M059J (cell line): ENCODE measurements around the gene PRKD1. TPM values are rescaled to one million over a fixed set of nuclear protein-coding genes. Genes with fewer than 3 reads are reported as not detected.
"Not testable (repeated sequence)": the region's sequence is repeated elsewhere in the genome, so short reads cannot be mapped to it uniquely, and the experiment has no call there.

Source experiments
- DNase-seq: peaks from one replicate; pipeline ENCODE4 v3.0.0-alpha.2; 2012; ENCODE audit warnings: low read depth
- total RNA-seq: library from RNA; depleted of rRNA; stranded (reverse); fragments of >200 nt; shearing (Covaris generic); gene quantifications from 2 replicates; pipeline ENCODE4 v1.2.3, GENCODE V29; 2014

The PRKD1 gene
- total RNA-seq, 1 experiment from 2014 or later, result 5.8 TPM

DNA sequence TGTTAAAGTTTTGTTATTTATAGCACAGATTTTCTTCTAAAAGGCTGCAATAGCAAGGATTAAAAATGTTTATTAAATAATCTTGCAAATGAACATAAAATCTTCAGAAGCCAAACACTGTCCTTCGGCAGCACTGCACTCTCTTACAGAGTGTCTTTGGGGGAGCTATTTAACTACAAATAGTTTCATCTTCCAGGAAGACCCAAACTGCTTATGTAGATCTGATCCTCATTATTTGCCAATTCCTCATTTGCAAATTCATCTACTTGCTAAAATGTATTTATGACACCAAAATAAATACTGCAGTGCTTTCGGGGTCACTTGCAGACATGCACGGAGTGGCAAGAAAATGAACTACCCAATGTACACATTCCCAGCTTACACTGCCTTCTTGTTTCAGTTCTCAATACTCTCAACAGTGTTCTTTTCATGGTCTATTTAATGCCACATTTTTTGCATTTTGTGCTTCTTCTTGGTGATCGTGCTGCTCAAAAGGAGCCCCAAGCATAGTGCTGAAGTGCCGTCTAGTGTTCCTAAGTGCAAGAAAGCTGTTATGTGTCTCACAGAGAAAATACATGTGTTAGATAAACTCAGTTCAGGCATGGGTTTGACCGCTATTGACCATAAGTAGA, 128.1 kb downstream of the PRKD1 start:
- DNase-seq, result no peak

DNA sequence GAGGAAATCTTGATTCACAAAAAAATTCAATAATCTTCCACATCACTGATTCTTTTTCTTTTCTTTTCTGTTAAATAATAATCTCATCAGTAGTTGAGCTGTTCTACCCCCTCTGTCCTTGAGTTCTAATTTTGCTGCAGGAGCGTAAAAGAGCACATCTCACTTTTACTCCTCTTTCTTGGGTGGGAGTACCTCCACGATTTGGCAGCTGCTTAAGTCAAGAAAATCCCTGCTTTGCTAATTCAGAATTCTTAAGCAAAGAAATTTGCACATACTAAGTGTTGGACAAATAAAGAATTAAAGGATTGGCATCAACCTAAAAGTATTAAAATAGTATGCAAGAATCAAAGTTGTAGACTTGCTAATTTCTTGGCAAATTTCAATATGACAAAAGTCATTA, 128.8 kb downstream of the PRKD1 start:
- DNase-seq, result no peak

DNA sequence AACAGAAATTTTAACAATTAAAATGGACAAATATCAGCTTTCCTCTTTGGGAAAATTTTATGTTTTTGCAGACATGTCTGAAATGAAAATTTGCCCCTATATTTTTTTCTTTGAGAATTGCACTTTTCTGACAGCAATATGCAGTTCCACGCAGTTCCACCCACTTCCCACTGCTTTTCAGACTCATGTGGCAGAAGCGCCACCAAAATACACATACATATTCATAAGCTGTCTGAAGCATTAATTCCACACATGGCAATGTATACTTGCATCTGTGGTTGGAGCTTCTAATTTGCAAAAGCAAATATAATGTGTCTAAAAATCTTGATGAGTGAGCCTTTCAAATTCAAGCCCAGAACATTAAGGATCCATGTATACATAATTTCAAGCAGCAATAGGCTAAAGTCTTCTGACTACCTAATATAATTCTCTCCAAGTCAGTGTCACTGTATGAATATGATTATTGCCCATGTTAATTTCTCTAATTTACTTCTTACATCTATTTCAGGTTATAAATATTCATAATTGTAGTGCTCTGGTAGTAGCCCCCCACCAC, 129.5 kb downstream of the PRKD1 start:
- DNase-seq, result no peak

DNA sequence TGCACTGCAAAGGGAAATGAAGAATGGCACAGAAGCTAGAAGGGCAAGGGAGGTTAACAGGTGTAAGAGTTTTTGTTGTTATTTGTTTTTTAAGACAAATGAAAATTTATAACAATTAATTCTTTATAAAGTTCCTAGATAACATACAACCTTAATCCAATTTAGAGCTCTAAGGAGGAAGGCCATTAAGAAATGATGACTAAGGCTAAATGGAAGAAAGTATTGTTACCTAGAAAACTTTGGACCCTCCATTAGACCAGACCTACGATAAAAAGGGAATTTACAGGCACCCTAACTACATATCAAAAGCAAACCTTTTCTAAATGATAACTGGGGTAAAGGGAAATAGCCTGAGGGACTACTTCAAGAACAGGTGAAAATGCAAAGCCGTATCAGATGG, 130.8 kb downstream of the PRKD1 start:
- no peak for DNase-seq

DNA sequence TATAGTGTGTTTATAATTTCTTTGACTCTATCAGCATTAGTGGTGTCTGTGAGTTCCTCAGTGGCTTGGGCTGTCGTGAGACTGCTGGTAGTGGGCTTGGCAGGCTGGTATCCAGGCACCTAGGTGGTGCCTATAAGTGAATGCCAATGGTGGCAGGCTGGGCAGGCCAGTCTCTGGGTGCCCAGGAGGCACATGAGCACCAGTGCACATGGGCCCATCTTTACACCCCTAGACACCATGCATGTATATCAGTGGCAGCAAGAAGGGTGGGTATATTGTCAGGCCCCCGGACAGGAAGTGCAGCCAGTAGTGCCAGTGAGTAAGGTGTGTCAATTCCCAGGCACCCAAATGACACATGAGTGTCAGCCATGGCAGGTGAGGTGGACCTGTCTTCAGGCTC, 138.2 kb downstream of the PRKD1 start:
- no peak for DNase-seq

DNA sequence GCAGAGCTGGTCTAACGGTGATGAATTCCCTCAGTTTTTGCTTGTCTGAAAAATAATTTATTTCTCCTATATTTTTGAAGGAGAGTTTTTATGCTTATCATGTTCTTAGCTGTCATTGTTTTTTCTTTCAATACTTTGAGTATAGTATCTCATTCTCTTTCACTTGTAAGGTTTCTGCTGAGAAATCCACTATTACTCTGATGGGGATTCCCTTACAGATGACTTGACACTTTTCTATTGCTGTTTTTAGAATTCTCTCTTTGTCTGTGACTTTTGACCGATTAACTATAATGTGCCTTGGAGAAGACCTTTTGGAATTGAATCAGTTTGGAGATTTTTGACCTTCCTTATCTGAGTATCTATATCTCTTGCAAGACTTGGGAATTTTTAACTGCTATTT, 139.6 kb downstream of the PRKD1 start:
- DNase-seq, result no peak

DNA sequence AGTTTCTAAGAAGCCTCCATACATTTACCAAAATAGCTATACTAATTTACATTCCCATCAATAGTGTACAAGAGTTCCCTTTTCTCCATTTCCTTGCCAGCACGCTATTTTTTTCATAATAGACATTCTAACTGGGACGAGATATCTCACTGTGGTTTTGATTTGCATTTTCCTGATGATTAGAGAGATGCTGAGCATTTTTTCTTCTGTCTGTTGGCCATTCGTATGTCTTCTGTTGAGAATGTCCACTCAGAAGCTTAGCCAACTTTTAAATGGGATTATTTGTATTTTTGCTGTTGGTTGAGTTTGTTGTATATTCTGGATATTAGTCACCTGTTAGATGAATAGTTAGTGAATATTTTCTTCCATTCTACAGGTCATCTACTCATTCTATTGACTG, 144.1 kb downstream of the PRKD1 start:
- no peak for DNase-seq

DNA sequence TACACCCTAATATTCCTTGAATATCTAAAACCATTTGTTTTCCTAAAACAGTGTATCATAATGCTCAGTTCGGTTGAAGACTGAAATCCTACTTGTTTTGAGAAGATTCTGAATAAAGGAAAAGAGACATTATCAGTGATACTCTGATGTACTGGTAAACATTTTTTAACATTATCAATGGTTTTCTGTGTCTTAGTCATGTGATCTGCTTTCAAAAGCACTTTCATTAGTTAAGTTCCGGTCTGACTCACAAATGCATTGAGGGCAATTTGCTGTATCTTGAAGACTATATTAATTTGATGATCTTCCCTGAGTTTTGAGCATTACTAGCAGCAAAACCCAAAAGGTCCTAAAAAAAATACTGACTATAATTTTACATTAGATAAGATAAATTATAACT, 145.6 kb downstream of the PRKD1 start:
- DNase-seq, result no peak

DNA sequence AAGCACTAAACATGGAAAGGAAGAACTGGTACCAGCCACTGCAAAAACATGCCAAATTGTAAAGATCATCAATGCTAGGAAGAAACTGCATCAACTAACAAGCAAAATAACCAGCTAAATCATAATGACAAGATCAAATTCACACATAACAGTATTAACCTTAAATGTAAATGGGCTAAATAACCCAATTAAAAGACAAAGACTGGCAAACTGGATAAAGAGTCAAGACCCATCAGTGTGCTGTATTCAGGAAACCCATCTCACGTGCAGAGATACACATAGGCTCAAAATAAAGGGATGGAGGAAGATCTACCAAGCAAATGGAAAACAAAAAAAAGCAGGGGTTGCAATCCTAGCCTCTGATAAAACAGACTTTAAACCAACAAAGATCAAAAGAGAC, 150.5 kb downstream of the PRKD1 start:
- not testable (repeated sequence) for DNase-seq

DNA sequence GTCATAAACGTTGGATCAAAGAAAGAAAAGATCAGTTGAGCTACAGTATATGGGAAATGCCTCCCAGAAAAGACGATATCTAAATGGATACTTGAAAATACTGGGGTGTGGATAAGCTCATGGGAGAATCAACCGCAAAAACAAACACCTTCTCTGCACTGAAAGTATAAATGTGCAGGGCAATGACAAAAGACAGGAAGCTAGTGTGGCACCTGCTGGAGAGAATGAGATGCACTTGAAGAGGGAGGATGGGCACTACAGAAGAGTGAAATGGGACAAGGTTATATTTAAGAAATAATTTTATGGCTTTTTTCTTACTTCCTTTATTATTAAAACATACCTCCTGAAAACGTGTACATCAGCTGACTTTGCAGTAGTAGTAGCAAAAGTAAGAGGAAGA, 153.7 kb downstream of the PRKD1 start:
- DNase-seq, result no peak

DNA sequence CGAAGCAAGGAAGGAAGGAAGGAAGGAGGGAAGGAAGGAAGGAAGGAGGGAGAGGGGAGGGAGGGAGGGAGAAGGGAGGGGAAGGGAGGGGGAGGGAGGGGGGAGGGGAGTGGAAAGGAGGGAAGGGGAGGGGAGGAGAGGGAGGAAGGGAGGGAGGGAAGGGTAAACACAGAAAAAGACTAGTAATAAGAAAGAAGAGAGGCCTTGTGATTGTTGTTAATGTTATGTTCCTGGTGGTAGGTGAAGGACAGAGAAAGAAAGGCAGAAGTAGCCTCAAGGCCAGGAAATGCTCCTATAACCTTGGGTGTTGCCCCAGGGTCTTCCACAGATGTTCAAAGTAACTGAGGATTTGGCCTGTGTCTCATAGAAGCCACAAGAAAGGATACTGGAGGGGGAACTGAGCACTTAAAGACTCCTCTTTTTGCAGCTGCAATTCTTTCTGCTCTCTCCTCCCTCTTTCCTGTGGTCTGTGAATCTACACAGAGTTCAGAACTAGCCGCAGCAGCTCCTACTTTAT, 164.2 kb downstream of the PRKD1 start:
- peak; percentile 10 for DNase-seq

DNA sequence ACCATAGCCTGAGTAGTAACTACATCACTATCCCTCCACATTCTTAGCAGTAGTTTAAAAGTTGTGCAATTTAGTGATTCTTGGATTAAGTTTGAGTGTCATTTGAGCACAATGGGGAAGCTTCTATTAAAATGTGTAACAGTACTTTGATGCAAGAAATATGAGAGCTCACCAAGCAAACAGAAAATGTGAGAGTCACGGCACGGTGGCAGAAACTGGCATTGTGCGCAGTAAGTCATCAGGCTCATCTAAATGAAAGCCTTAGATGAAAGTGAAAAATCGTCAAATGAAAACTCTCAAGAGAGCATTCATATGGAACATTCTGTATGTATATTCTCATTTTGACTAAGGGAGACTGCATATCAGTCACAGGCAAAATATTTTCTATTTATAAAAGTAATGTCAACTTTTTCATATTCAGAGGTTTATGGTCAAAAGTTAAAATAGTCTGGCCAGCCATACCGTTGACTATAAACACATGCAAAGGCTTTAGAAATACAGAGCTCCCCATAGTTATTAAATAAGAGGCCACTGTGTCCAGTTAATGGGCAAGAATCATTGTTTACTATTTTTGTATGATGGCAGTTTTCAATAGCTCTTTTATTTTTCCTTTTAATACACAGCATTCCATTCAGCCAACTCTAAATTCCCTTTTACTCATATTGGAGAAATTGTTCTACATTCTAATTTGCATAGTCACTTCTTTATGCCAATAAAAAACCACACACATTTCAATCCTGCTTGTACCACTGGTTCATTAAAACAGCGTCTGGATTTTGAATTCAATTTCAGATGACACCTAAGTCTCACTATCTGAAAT, 167.9 kb downstream of the PRKD1 start:
- peak; percentile 10 for DNase-seq

DNA sequence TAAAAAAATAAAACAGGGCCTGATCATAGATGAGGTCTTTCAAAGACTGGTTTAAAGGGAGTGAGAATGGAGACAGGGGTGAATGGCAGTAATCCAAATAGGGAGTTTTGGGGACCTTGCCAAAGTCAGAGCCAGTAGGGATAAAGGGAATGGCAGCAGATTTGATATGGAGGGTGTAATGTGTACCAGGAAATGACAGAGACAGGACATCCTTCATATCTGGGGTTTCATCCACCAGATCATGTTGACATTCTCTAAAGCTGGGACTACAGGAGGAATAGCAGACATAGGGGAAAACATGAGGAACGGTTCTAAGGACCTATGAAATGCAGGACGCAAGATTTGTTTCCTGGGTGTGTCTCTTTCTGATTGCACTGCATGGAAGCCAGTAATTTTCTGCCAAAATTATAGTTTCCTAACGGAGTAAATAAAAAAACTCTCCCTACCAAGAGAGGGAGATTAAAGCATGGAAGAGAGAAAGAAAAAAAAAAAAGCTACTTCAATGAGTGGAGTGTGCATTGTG, 169.9 kb downstream of the PRKD1 start:
- DNase-seq, result no peak

DNA sequence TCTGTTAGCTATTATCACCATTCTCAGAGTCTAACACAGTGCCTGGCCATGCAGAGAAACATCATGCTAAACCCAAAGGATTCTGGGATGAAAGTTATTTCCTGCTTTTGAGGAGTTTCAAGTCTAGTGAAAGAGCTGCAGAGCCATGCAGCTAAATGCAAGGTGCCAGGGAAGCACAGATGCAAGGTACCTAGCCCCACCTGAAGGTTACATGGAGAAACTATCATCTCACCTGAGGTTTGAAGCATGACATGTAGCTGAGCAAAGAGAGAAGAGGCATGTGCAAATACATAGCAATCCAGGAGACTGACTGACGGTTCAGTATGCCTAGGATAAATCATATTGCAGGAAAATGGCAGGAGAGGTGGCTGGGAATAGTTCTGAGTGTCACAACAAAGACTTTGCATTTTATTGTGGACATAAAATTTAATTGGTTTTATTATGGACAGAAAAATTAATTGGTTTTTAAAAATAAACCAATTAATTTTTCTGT, 170.4 kb downstream of the PRKD1 start:
- DNase-seq, result no peak

DNA sequence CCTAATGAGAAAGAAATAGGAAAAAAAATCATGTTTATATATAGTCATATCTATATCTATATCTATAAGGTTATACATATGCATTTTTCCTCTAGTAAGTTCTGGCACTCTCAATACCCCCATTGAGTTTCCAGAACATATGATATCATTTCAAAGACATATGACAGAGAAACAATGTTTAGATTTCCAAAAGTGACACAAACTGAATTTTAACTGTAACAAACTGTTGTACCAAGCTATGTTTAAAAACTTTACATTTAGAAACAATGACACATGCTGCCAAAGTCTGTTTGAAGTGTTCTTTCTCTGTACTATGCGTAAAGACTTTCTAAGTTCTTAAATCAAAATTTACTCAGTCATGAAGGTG, 171.6 kb downstream of the PRKD1 start:
- DNase-seq, result no peak

DNA sequence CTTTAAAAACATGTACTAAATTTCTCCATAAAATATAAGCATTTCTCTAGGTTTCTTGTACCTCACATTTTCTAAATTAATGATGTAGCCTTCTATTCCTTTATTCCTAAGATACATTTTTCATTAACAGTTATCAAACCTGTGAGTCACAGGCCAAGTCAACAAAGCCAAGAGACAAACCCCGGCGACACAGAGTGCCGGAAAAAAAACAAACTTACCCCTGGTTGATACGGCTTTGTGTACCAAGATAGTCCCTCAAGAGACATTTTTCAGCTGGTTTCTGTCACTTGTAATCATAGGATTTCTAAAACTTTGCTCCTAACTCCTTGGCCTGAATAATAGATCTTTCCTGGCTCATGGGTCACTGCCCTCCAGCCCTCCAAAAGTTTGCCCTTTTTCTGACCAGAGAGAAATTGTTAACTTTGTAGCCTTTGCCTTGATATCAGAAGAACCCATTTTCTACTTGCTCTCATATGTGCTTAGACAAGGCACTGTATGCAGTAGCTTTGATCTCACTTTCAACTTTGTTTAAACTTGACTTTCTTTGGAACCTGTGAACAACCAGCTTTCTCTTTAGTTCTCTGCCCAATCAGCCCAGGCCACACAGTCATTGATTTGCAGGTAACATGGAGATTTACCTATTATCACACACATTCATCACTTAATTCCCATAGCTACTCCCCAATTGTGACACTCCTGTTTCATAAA, 172.2 kb downstream of the PRKD1 start:
- no peak for DNase-seq

DNA sequence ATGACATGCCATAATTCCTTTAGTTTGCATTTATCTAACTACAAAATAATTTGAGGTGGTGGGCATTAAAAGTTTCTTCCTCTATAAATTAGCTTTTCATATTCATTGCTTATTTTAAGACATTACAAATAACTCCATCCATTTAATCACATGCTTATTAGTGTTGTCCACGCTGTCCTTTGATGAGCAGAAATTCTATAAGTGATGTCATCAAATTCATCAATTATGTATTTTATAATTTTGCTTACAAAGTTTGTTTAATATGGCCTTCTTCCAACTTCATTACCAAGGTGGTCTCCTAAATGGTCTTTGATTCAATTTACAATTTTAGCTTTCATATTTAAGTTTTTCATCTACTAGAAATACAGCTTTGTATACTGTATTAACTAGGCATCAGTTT, 173.5 kb downstream of the PRKD1 start:
- DNase-seq, result no peak

DNA sequence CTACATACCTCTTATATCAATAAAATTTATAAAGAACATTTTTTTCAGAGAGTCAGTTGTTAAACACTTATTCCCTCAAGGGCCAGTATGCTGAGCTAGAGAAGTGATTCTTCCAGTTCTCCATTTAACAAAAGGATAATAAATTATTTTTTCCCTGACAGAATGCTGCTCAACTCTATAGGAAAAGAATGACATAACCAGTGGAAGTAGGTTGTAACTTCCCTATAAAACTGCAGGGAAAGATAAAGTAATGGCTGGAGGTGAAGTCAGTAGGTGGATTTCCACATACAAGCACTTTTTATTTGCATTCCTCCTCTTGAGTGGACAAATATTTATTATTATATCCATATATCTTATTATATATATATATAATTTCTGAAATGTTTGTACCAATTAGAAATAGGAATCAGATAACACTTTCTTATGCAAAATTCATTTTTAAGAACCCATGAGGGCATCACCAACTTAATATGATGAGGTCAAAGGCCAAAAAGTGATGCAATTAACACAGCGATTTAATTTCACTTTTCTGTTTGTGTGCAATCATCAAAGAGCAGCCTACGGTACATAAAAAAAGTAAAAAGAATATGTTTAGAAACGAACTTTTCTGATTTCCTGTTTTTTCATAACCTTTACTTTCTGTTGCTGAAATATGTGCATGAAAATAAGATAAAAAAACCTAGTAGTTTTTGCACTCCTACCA, 175.3 kb downstream of the PRKD1 start:
- no peak for DNase-seq

DNA sequence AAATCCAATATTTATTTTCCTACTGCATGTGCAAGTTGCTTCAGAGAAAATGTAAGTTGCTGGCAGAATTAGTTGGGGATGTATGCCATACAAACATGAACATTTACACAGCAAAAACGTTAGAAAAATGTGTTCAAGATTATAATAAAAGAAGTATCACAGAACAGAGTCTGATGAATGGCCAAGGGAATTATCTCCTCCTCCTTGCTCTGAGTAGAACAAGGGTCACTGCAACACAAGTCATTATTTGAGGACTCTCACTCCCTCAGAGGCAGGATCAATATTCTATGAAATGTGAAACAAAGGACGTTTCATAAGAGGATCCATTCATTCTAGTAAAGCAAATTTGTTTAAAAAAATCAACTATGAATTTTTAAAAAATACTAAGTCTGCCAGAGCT, 177.8 kb downstream of the PRKD1 start:
- no peak for DNase-seq

DNA sequence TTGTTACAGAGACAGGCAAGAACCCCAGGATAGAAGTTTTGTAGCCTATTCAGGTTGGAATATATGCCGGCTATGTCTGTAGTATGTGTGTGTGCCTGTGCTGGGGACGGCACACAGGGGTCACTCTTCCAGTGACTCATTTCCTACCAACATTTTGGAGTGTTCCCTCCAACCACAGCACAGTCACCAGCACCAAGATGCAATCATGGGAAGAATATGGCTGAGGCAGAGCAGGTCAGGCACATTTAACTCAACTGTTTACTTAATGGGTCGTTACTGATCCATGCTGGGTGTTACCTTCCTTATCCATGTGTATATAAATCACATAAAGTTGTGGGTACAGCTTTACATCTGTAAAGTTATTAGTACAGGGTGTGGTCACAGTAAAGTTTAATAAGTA, 178.3 kb downstream of the PRKD1 start:
- peak; percentile 86 for DNase-seq

DNA sequence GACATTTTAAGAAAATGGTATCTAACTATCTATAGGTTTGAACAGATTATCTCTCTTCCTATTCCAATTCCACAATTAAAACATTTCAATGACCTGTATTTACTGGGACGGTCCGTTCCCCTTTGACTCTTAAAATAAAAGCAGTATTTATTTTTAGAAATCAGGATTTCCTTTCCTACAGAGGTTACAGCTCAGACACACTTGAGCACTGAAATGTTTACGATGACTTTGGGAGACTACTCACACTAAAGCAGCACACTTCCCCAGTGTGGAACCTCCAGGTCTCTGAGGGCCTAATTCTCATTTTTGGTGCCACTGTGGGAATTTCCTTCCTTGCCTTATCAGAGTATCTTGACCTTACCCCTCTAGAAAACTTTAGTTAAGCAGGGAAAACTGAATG, 181.8 kb downstream of the PRKD1 start:
- DNase-seq, result no peak
